HG02870 (cell line): Measurements from ENCODE around the gene HMX1.

Source experiments
- ATAC-seq: cut with Tn5 transposase; IDR thresholded peaks from one replicate; pipeline ENCODE4 v1.9.1; 2021; ENCODE audit warnings: mild to moderate bottlenecking, moderate library complexity; ENCODE audit not compliant: unreplicated experiment

Gene HMX1

DNA sequence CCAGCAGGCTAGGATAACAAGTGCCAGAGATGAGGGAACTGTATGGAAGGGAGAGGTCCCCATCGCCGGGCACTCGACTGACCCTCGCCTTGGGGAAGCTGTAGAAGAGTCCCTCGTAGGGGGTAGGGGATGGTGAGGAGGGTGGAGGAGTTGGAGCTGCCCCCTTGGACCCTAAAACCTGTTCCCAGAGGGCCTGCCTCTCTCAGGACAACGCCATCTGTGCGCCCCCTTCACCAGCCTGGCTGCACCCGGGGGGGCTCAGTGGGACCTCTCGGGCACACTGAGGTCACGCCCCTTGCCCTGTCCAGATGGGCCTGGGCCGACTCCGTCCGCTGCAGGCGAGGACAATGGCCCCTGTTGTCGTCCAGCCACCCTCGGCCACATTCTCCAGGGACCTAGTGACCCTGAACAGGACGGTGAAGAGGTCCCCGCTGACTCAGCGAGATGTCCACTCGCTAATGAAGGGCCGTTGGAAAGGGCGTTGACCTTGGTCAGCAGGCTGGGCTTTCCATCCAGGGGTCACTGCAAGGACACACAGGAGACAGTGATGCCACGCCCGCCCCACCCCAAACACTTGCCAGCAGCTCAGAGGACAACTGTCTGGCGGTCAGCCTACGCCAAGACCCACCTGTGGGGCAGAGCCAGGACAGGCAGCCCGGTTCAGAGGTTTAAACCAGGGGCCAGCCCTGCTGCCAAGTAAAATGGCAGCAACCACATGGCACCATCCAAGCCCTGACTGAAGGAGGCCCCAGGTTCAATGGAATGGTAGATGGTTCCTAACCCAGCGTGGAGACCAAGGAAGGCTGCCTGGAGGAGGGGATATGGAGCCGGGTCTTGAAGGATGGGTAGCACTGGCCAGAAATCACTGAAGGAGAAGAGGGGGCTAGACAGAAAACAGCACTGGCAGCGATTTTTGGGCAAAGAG, 51.2 kb downstream of the HMX1 start:
- no peak for ATAC-seq

DNA sequence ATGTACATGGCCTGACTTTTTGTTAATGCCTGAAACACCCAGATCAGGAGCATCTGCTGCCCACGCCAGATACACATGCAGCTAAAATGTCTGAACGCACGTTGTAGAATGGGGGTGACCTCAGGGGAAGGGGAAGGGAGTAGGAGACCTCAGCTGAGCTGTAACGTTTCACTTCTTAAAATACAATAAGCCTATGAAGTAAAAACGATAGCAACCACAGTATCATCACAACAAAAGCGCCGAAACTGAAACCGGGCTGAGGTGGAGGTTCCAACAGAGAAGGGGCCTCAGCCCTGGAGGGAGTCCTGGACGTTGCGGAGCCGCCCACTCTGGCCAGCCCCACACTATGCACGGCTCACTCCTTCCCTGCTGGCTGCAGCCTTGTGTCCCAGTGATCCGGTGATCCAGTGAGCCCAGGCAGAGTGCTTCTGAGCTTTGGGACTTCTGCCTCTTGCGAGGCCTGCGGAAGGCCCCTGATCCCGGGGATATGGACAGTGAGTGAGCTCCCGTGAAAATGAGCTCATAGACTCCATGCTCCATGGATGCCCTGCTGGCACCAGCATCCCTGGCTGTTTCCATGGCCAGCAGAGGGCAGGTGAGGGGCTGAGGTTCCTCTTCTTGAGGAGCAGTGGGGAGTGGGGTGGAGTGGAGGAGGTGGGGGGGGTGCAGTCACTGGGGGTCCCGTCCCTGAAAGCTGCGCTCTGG, 52.0 kb downstream of the HMX1 start:
- ATAC-seq, result no peak

DNA sequence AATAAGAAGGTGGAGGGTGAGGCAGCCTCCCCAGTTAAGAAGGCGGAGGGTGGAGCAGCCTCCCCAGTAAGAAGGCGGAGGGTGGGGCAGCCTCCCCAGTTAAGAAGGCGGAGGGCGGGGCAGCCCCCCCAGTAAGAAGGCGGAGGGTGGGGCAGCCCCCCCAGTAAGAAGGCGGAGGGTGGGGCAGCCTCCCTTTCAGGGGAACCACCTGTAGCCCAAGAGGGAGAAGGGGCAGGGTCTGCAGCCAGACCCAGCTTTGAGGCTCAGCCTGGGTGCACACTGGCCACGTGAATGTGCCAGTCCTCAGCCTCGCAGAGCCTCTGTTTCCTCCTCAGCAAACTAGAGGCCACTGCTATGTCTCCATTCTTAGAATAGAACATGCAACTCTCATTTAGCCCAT, 52.6 kb downstream of the HMX1 start:
- no peak for ATAC-seq

DNA sequence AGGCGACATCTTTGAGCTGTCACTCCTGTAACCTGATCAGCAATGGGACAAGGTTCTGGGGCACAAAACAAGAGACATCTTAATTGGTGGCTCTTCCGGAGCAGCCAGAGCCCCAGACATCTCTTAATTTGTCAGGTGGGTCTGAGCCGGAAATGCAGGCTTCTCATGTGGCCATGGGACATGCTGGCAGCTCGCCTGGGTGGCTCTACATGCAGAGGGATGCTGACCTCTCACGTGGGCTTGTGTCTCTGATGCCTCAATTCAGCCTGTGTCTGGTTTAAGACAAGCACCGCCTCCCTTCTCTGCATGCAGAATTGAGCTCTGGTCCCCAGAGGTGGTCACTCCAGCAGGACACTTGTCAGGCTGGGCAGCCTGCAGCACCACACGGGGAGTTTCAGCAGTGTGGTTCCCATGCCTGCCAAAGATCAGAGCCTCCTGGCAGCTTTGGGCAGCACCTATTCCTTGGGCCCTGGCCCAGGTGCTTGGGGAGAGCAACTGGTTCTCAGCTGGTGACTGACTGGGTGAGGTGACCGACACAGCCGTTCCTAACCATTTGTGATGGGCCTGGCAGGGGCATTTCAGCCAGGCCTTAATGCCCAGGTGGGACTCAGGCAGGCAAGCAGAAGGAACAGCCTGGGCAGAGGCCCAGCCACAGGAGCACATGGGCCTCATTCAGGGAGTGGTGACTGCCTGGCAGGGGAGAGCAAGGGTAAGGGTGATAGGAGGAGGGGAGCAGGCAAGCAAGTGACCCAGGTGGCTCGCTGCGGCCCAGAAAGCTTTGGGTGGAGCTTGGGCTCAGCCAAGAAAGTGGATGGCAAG, 53.4 kb downstream of the HMX1 start:
- no peak for ATAC-seq

DNA sequence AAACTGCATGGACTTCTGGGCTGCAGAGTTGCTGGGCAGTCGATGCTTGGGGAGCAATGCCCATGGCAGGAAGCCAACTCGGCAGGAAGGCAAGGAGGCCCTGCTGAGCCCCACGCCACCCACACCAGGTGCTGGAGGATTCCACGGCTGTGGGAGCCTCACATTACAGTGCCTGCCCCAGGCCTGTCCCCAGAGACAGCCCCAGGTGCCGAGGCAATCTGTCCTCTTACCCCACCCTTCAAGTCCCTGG, 53.9 kb downstream of the HMX1 start:
- ATAC-seq, result no peak

DNA sequence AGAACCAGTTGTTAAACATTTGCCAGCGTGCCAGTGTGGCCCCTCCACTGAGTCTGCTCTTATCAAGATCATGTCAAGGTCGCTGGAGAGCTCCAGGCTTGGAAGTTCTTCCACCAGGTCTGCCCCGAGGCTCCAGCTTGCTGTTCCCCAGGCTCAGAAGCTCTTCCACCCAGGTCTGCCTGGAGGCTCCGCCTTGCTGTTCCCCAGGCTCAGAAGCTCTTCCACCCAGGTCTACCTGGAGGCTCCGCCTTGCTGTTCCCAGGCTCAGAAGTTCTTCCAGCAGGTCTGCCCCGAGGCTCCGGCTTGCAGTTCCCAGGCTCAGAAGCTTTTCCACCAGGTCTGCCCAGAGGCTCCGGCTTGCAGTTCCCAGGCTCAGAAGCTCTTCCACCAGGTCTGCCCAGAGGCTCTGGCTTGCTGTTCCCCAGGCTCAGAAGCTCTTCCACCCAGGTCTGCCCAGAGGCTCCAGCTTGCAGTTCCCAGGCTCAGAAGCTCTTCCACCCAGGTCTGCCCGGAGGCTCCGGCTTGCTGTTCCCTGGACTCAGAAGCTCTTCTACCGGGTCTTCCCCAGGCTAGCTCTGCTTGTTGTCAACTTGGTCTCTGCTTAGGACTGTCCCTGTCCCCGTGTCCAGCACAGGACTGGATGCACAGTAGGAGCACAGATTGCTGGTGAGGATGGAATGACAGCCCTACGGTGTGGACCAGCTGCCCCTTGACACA, 54.4 kb downstream of the HMX1 start:
- ATAC-seq, result no peak
